Measurements from ENCODE around the gene CDC73.

The CDC73 gene

GRCh38 chr1:193108471-193108870 is 13.4 kb upstream of the CDC73 start:
- no peak for TF ChIP-seq CTCF (IDR thresholded peaks at IDR 0.05; ENCODE audit: low read depth, low read length)
- no peak for DNase-seq (ENCODE audit: extremely low read depth, low read depth)

GRCh38 chr1:193109619-193110018 is 12.2 kb upstream of the CDC73 start:
- DNase-seq (ENCODE audit: extremely low read depth, low read depth), result no peak
- no peak for TF ChIP-seq CTCF (IDR thresholded peaks at IDR 0.05; ENCODE audit: low read depth, low read length)

GRCh38 chr1:193110246-193110645 is 11.6 kb upstream of the CDC73 start:
- no peak for DNase-seq (ENCODE audit: extremely low read depth, low read depth)
- no peak for TF ChIP-seq CTCF (IDR thresholded peaks at IDR 0.05; ENCODE audit: low read depth, low read length)

- no peak for TF ChIP-seq CTCF (IDR thresholded peaks at IDR 0.05; ENCODE audit: low read depth, low read length)
- no peak for DNase-seq (ENCODE audit: extremely low read depth, low read depth)
Observed at GRCh38 chr1:193110864-193111263, 11.0 kb upstream of the CDC73 start.

GRCh38 chr1:193111641-193112090 is 10.2 kb upstream of the CDC73 start:
- TF ChIP-seq CTCF (IDR thresholded peaks at IDR 0.05; ENCODE audit: low read depth, low read length), result no peak
- peak; percentile 53 for DNase-seq (ENCODE audit: extremely low read depth, low read depth)

- DNase-seq (ENCODE audit: extremely low read depth, low read depth), result no peak
Observed at GRCh38 chr1:193113258-193113991, 8.4 kb upstream of the CDC73 start.

GRCh38 chr1:193113992-193114332 is 7.9 kb upstream of the CDC73 start:
- no peak for DNase-seq (ENCODE audit: extremely low read depth, low read depth)
- TF ChIP-seq CTCF (IDR thresholded peaks at IDR 0.05; ENCODE audit: low read depth, low read length), result no peak

More at GRCh38 chr1:193113258-193113991, 8.4 kb upstream of the CDC73 start:
- no peak for TF ChIP-seq CTCF (IDR thresholded peaks at IDR 0.05; ENCODE audit: low read depth, low read length)

Measured in AG09319 (cell line).